KMS-11 (cell line): Measurements from ENCODE around the gene C1orf21.

Experiments
- H2AFZ ChIP-seq: fragments of 200-600 bp; sonication (generic); 2 replicates; pipeline ENCODE4 v1.6.1; 2016; ENCODE audit warnings: antibody characterized with exemption, mixed run types, low read depth
- H3K27ac ChIP-seq: fragments of 200-600 bp; sonication (generic); 2 replicates; pipeline ENCODE4 v1.6.1; 2016; ENCODE audit warnings: mild to moderate bottlenecking, mixed run types
- H3K27me3 ChIP-seq: fragments of 200-600 bp; sonication (generic); 2 replicates; pipeline ENCODE4 v1.6.1; 2017; ENCODE audit warnings: mild to moderate bottlenecking, low read depth, mixed run types, moderate library complexity; ENCODE audit not compliant: insufficient read depth
- H3K36me3 ChIP-seq: fragments of 200-600 bp; sonication (generic); 2 replicates; pipeline ENCODE4 v1.6.1; 2017; ENCODE audit warnings: mild to moderate bottlenecking, mixed run types; ENCODE audit not compliant: insufficient read depth
- H3K4me1 ChIP-seq: fragments of 200-600 bp; sonication (generic); 2 replicates; pipeline ENCODE4 v1.6.1; 2016; ENCODE audit warnings: mild to moderate bottlenecking, low read depth, mixed run types; ENCODE audit not compliant: poor library complexity, severe bottlenecking
- H3K4me2 ChIP-seq: fragments of 200-600 bp; sonication (generic); 2 replicates; pipeline ENCODE4 v1.7.0; 2016; ENCODE audit warnings: mild to moderate bottlenecking, mixed run types
- H3K4me3 ChIP-seq: fragments of 200-600 bp; sonication (generic); IDR thresholded peaks from 2 replicates; pipeline ENCODE4 v1.6.1; 2017; ENCODE audit warnings: low read depth, low read length, mixed read lengths; ENCODE audit not compliant: insufficient read depth
- H3K79me2 ChIP-seq: fragments of 200-600 bp; sonication (generic); 2 replicates; pipeline ENCODE4 v1.6.1; 2016; ENCODE audit warnings: low read depth, mixed run types; ENCODE audit not compliant: insufficient read depth
- H3K9ac ChIP-seq: fragments of 200-600 bp; sonication (generic); 2 replicates; pipeline ENCODE4 v1.6.1; 2016; ENCODE audit warnings: mild to moderate bottlenecking, mixed run types
- H4K20me1 ChIP-seq: fragments of 200-600 bp; sonication (generic); 2 replicates; pipeline ENCODE4 v1.6.1; 2016; ENCODE audit warnings: mild to moderate bottlenecking, mixed run types; ENCODE audit not compliant: insufficient read depth
- TF ChIP-seq, protein P1 (sequence below): fragments of 200-600 bp; sonication (generic); conservative IDR thresholded peaks from 2 replicates; pipeline ENCODE4 v1.6.1; 2017; ENCODE audit warnings: low read depth, mild to moderate bottlenecking, antibody characterized with exemption, low read length, moderate library complexity, mixed read lengths

C1orf21 gene

DNA sequence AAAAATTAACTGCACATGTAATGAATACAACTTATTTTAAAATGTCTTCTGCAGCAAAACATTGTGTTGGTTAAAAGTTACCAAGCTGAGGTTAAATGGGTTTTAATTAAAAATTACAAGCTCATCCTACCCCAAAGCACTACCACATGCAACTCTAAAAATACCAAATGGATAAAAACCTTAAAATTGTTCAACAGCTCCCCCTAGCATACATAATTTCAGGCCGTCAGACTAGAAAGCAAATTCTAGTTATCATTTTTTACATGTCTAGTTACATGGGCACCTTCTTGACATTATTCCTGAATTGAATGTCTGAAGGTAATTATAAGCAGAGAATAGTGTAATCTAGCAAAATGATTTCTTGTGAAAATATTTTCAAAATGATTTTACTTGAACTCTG is 176.5 kb downstream of the C1orf21 start:
- H3K4me2 ChIP-seq = peak overlapping the region; percentile 84
- TF ChIP-seq, protein P1, sequence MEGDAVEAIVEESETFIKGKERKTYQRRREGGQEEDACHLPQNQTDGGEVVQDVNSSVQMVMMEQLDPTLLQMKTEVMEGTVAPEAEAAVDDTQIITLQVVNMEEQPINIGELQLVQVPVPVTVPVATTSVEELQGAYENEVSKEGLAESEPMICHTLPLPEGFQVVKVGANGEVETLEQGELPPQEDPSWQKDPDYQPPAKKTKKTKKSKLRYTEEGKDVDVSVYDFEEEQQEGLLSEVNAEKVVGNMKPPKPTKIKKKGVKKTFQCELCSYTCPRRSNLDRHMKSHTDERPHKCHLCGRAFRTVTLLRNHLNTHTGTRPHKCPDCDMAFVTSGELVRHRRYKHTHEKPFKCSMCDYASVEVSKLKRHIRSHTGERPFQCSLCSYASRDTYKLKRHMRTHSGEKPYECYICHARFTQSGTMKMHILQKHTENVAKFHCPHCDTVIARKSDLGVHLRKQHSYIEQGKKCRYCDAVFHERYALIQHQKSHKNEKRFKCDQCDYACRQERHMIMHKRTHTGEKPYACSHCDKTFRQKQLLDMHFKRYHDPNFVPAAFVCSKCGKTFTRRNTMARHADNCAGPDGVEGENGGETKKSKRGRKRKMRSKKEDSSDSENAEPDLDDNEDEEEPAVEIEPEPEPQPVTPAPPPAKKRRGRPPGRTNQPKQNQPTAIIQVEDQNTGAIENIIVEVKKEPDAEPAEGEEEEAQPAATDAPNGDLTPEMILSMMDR = peak; percentile 89

DNA sequence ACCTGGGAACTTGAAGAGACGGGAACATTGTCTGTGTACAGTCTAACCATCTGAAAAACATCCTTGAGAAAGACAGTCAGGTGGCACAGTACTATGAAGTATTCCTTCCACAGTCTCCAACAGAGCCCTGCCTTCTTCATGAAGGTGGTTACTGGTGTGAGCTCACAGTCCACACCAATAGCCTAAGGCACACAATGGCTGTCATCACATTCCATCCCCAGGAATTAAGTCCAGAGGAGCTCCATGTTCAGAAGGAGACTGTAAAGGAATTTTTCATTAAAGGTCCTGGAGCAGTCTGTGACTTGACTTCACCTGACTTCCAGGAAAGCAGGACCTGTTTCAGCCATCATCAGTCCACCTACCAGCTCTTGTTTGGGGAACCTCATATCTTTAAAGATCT is 180.2 kb downstream of the C1orf21 start:
- peak overlapping the region; percentile 56 for H3K27ac ChIP-seq

More for the DNA sequence above, 176.5 kb downstream of the C1orf21 start:
- Histone ChIP-seq H2AFZ (no peak overlapping the region), H3K27me3 (no peaks in the 10 kb centered on the region), H3K27ac (peak overlapping the region; percentile 19), H3K36me3 (no peaks in the 10 kb centered on the region), H3K4me1 (peaks cover 97% of the 10 kb centered on the region), H3K79me2 (no peaks in the 10 kb centered on the region), H3K9ac (no peak overlapping the region), H3K4me3 (peak overlapping the region; percentile 14), H4K20me1 (no peaks in the 10 kb centered on the region)

DNA sequence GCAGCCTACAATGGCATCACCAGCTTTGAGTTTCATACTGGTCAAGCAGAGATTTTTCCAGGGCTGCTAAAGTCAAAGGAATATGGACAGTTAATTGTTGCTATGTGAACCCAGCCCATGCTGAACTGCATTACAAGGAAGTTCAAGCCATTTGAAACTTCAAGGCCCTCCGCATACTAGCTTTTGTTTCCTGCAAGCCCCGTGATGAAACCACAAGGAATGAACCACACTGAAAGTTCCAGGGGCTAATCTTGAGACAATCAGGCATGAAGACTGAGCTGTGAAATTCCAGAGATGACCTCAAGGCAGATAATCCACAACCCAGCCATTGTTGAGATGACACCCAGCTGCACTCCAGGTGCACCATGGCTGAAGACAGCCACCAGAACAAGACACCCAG is 180.8 kb downstream of the C1orf21 start:
- TF ChIP-seq, protein P1 = no peak
- Histone ChIP-seq H3K79me2 (no peaks in the 10 kb centered on the region), H4K20me1 (no peaks in the 10 kb centered on the region), H2AFZ (no peak overlapping the region), H3K27me3 (no peaks in the 10 kb centered on the region), H3K9ac (no peak overlapping the region; the same call in 1 of the 2 replicates), H3K4me3 (no peak overlapping the region), H3K27ac (peak overlapping the region; percentile 56), H3K36me3 (no peaks in the 10 kb centered on the region), H3K4me2 (peak overlapping the region; percentile 71), H3K4me1 (peaks cover 94% of the 10 kb centered on the region)

More for the DNA sequence above, 180.2 kb downstream of the C1orf21 start:
- Histone ChIP-seq H3K27me3 (no peaks in the 10 kb centered on the region), H3K79me2 (no peaks in the 10 kb centered on the region), H3K4me1 (peaks cover 95% of the 10 kb centered on the region), H4K20me1 (no peaks in the 10 kb centered on the region), H3K4me3 (no peak overlapping the region), H3K36me3 (no peaks in the 10 kb centered on the region), H3K4me2 (peak overlapping the region; percentile 71), H3K9ac (no peak overlapping the region), H2AFZ (no peak overlapping the region)
- TF ChIP-seq, protein P1 = no peak

DNA sequence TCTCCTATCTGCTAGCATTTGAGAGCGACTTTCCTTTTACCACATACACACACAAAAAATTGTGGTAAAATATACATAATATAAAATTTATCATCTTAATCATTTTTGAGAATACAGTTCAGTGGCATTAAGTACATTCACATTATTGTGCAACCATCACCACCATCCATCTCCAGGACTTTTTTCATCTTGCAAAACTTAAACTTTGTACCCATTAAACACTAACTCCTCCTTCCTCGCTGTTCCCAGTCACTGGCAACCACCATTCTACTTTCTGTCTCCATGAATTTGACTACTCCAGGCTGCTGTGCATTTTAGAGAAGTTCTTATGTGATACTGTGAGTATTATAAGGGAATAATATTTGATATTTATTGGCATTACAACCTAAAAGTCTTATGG is 181.3 kb downstream of the C1orf21 start:
- H3K27ac ChIP-seq = peak overlapping the region; percentile 56
- H3K27me3 ChIP-seq = no peaks in the 10 kb centered on the region
- no peak overlapping the region for H2AFZ ChIP-seq
- TF ChIP-seq, protein P1 = no peak
- H3K36me3 ChIP-seq = no peaks in the 10 kb centered on the region
- no peaks in the 10 kb centered on the region for H4K20me1 ChIP-seq
- H3K79me2 ChIP-seq = no peaks in the 10 kb centered on the region
- H3K4me3 ChIP-seq = no peak overlapping the region
- H3K4me2 ChIP-seq = peak overlapping the region; percentile 71
- H3K4me1 ChIP-seq = peaks cover 89% of the 10 kb centered on the region
- H3K9ac ChIP-seq = no peak overlapping the region
